Measurements from ENCODE around the gene PAXX. TPM values are rescaled to one million over a fixed set of nuclear protein-coding genes. Genes with fewer than 3 reads are reported as not detected.
A peak's percentile ranks its signal among the peaks of the same experiment; 100 is the strongest.
"Not testable (repeated sequence)": the region's sequence is repeated elsewhere in the genome, so short reads cannot be mapped to it uniquely, and the experiment has no call there.

The PAXX gene
- total RNA-seq, 2 donors from 2014 or later: 33.3 to 41.2 TPM

GRCh38 chr9:137022662-137023008 lies 30.4 kb downstream of the PAXX start:
- intact Hi-C loops (cut with DNase I, micrococcal nuclease): loop anchor here in 1 of 2 donors (10.0 kb wide), 1 partner anchor 78 kb away; the partner anchor contains the start of genes C8G and FBXW5
- DNase-seq: no peak
- no peak for ATAC-seq

- ATAC-seq (no peak), DNase-seq (no peak)
- intact Hi-C loops (cut with DNase I, micrococcal nuclease): loop anchor here in 1 of 2 donors (10.0 kb wide), 1 partner anchor 78 kb away; the partner anchor contains the start of genes C8G and FBXW5
These were observed 30.9 kb downstream of the PAXX start for GRCh38 chr9:137023157-137023556.

GRCh38 chr9:137023583-137023991 lies 31.4 kb downstream of the PAXX start:
- intact Hi-C loops (cut with DNase I, micrococcal nuclease): loop anchor here in 1 of 2 donors (10.0 kb wide), 1 partner anchor 79 kb away; the partner anchor contains the start of genes C8G and FBXW5
- ATAC-seq (no peak), DNase-seq (no peak)

- peak; percentile 16 for ATAC-seq
These were observed 33.3 kb downstream of the PAXX start for GRCh38 chr9:137025517-137025966.

GRCh38 chr9:137026384-137026783 lies 34.2 kb downstream of the PAXX start:
- ATAC-seq: no peak
- no peak for DNase-seq
- intact Hi-C loops (cut with DNase I, micrococcal nuclease): loop anchor here in 1 of 2 donors (10.0 kb wide), 1 partner anchor 82 kb away; the partner anchor contains the start of genes C8G and FBXW5

More at GRCh38 chr9:137025517-137025966, 33.3 kb downstream of the PAXX start:
- intact Hi-C loops (cut with DNase I, micrococcal nuclease): loop anchor here in 1 of 2 donors (10.0 kb wide), 1 partner anchor 81 kb away; the partner anchor contains the start of genes C8G and FBXW5
- peak; percentile 68 to 73 for DNase-seq

GRCh38 chr9:137026828-137027227 lies 34.6 kb downstream of the PAXX start:
- no peak for ATAC-seq
- no peak for DNase-seq
- intact Hi-C loops (cut with DNase I, micrococcal nuclease): loop anchor here in 1 of 2 donors (10.0 kb wide), 1 partner anchor 82 kb away; the partner anchor contains the start of genes C8G and FBXW5

- intact Hi-C loops (cut with DNase I, micrococcal nuclease): loop anchor here in 1 of 2 donors (10.0 kb wide), 1 partner anchor 83 kb away; the partner anchor contains the start of genes C8G and FBXW5
- DNase-seq: no peak
These were observed 35.4 kb downstream of the PAXX start, which contains the start of gene ABCA2 for GRCh38 chr9:137027369-137028262. TSS of gene ABCA2 (minus strand) at chr9:137028237. CDS start at chr9:137028140, 97 bp downstream.

GRCh38 chr9:137028263-137029057 lies 36.2 kb downstream of the PAXX start:
- DNase-seq: peak; percentile 77 to 81
- peak; percentile 71 for ATAC-seq
- intact Hi-C loops (cut with DNase I, micrococcal nuclease): loop anchor here in 1 of 2 donors (10.0 kb wide), 1 partner anchor 84 kb away; the partner anchor contains the start of genes C8G and FBXW5

More at GRCh38 chr9:137027369-137028262, 35.4 kb downstream of the PAXX start, which contains the start of gene ABCA2:
- ATAC-seq: no peak

- ATAC-seq (peak; percentile 59), DNase-seq (peak; percentile 74 to 89)
- intact Hi-C loops (cut with DNase I, micrococcal nuclease): loop anchor here in 1 of 2 donors (10.0 kb wide), 1 partner anchor 84 kb away; the partner anchor contains the start of genes C8G and FBXW5
These were observed 37.1 kb downstream of the PAXX start for GRCh38 chr9:137029058-137029936.

- intact Hi-C loops (cut with DNase I, micrococcal nuclease): no loop called here
- no peak for ATAC-seq
- DNase-seq: no peak
These were observed 37.8 kb downstream of the PAXX start for GRCh38 chr9:137030006-137030405.

- intact Hi-C loops (cut with DNase I, micrococcal nuclease): no loop called here
- no peak for ATAC-seq
- DNase-seq: peak in 1 of 2 donors; percentile 51
These were observed 38.6 kb downstream of the PAXX start for GRCh38 chr9:137030538-137031527.

GRCh38 chr9:137031904-137032640 lies 39.9 kb downstream of the PAXX start, which contains the start of gene FUT7:
TSS of gene FUT7 (minus strand) at chr9:137032088. CDS start at chr9:137031991, 97 bp downstream.
- no peak for ATAC-seq
- intact Hi-C loops (cut with DNase I, micrococcal nuclease): no loop called here
- no peak for DNase-seq

GRCh38 chr9:137032858-137033257 lies 40.6 kb downstream of the PAXX start:
- ATAC-seq (no peak), DNase-seq (no peak)
- intact Hi-C loops (cut with DNase I, micrococcal nuclease): no loop called here

GRCh38 chr9:137033481-137033880 lies 41.3 kb downstream of the PAXX start:
- intact Hi-C loops (cut with DNase I, micrococcal nuclease); ATAC-seq; DNase-seq: not testable (repeated sequence)

- intact Hi-C loops (cut with DNase I, micrococcal nuclease): no loop called here
- ATAC-seq (peak; percentile 79), DNase-seq (peak; percentile 76 to 78)
These were observed 42.0 kb downstream of the PAXX start for GRCh38 chr9:137034039-137034708.

Measured in left colon (tissue), 2 donors.